Smooth muscle cell (in vitro differentiated cells): ENCODE results near the gene PPP3R2. TPM values are rescaled to one million over a fixed set of nuclear protein-coding genes. Genes with fewer than 3 reads are reported as not detected.

Experiments used
- DNase-seq: peaks from one replicate; lab custom pipeline; 2025; ENCODE audit not compliant: unreplicated experiment; lab: John Stamatoyannopoulos, UW
- H2AFZ ChIP-seq: fragments of 200-600 bp; sonication (generic); 2 replicates; pipeline ENCODE4 v1.6.0; 2016; ENCODE audit warnings: antibody characterized with exemption, low read depth, mild to moderate bottlenecking
- H3F3A ChIP-seq: fragments of 200-600 bp; sonication (generic); 2 replicates; pipeline ENCODE4 v1.6.0; 2017; ENCODE audit warnings: antibody characterized with exemption, low read depth
- H3K27ac ChIP-seq: fragments of 200-600 bp; sonication (generic); 2 replicates; pipeline ENCODE4 v1.5.1; 2016; ENCODE audit warnings: low read depth, mild to moderate bottlenecking
- H3K27me3 ChIP-seq: fragments of 200-600 bp; sonication (generic); 2 replicates; pipeline ENCODE4 v1.6.1; 2016; ENCODE audit warnings: low read depth, mild to moderate bottlenecking
- H3K36me3 ChIP-seq: fragments of 200-600 bp; sonication (generic); 2 replicates; pipeline ENCODE4 v1.5.1; 2016; ENCODE audit warnings: low read depth
- H3K4me1 ChIP-seq: fragments of 200-600 bp; sonication (generic); 2 replicates; pipeline ENCODE4 v1.5.1; 2016; ENCODE audit warnings: low read depth
- H3K4me2 ChIP-seq: fragments of 200-600 bp; sonication (generic); 2 replicates; pipeline ENCODE4 v1.6.0; 2016; ENCODE audit warnings: mild to moderate bottlenecking
- H3K4me3 ChIP-seq: fragments of 200-600 bp; sonication (generic); 2 replicates; pipeline ENCODE4 v1.5.1; 2016; ENCODE audit warnings: mild to moderate bottlenecking
- H3K79me2 ChIP-seq: fragments of 200-600 bp; sonication (generic); 2 replicates; pipeline ENCODE4 v1.6.0; 2016; ENCODE audit warnings: low read depth, mild to moderate bottlenecking
- H3K9ac ChIP-seq: fragments of 200-600 bp; sonication (generic); 2 replicates; pipeline ENCODE4 v1.6.0; 2016; ENCODE audit warnings: low read depth
- H3K9me3 ChIP-seq: fragments of 200-600 bp; sonication (generic); replicated peaks from 2 replicates; pipeline ENCODE4 v1.5.1; 2016; ENCODE audit warnings: low read depth
- H4K20me1 ChIP-seq: fragments of 200-600 bp; sonication (generic); 2 replicates; pipeline ENCODE4 v1.6.0; 2016; ENCODE audit warnings: low read depth
- CTCF ChIP-seq: fragments of 200-600 bp; sonication (generic); IDR thresholded peaks from 2 replicates; pipeline ENCODE4 v1.5.1; 2017; ENCODE audit warnings: borderline replicate concordance, mild to moderate bottlenecking, antibody characterized with exemption; ENCODE audit not compliant: insufficient read depth, poor library complexity, severe bottlenecking
- WGBS: methylation state at CpG from one replicate; pipeline ENCODE4 v1.1.7; 2016; ENCODE audit warnings: low lambda C conversion rate; 5-methylcytosine and 5-hydroxymethylcytosine counted together
- polyA plus RNA-seq: library from polyadenylated mRNA; unstranded; fragments of >200 nt; fragmentation: Nextera tagmentation; extraction: Ambion mirVana; gene quantifications from 2 replicates; pipeline ENCODE4 v1.2.1, GENCODE V29; 2016
- total RNA-seq: library from RNA; depleted of rRNA; stranded (reverse); fragments of >200 nt; gene quantifications from 2 replicates; pipeline ENCODE4 v1.2.3, GENCODE V29; 2014

Gene PPP3R2
- total and polyA plus RNA-seq, 2 experiments from 2014 or later: not detected

- Histone ChIP-seq H3K4me2 (no peak overlapping the region), H3K27me3 (peaks cover 37% of the 10 kb centered on the region), H3K9me3 (no peaks in the 10 kb centered on the region), H3K27ac (no peak overlapping the region), H3K36me3 (no peaks in the 10 kb centered on the region), H4K20me1 (no peaks in the 10 kb centered on the region), H3K9ac (no peak overlapping the region), H3K4me1 (no peaks in the 10 kb centered on the region), H3K4me3 (no peak overlapping the region), H2AFZ (no peak overlapping the region), H3F3A (no peaks in the 10 kb centered on the region), H3K79me2 (no peaks in the 10 kb centered on the region)
- TF ChIP-seq CTCF: no peak
- no peak for DNase-seq
- 72% methylated on average over 2 of the region's 2 CpGs for WGBS
Measured at GRCh38 chr9:101604296-101604695, 9.5 kb upstream of the PPP3R2 start.

- H3F3A ChIP-seq: no peaks in the 10 kb centered on the region
- TF ChIP-seq CTCF: peak; percentile 62
- no peak overlapping the region for H3K9ac ChIP-seq
- H2AFZ ChIP-seq: peak overlapping the region; percentile 65
- H3K4me3 ChIP-seq: no peak overlapping the region
- H3K27me3 ChIP-seq: peaks cover 42% of the 10 kb centered on the region
- no peaks in the 10 kb centered on the region for H3K9me3 ChIP-seq
- no peak for DNase-seq
- 28% methylated on average over 11 of the region's 11 CpGs for WGBS
- H3K4me2 ChIP-seq: no peak overlapping the region
- H3K27ac ChIP-seq: no peak overlapping the region
- H3K4me1 ChIP-seq: no peaks in the 10 kb centered on the region
- no peaks in the 10 kb centered on the region for H3K79me2 ChIP-seq
- no peaks in the 10 kb centered on the region for H3K36me3 ChIP-seq
- H4K20me1 ChIP-seq: no peaks in the 10 kb centered on the region
Measured at GRCh38 chr9:101601904-101602765, 7.4 kb upstream of the PPP3R2 start.

- no peaks in the 10 kb centered on the region for H4K20me1 ChIP-seq
- no peaks in the 10 kb centered on the region for H3F3A ChIP-seq
- no peak overlapping the region for H3K27ac ChIP-seq
- no peaks in the 10 kb centered on the region for H3K36me3 ChIP-seq
- no peaks in the 10 kb centered on the region for H3K4me1 ChIP-seq
- no peak overlapping the region for H3K9ac ChIP-seq
- no peak for DNase-seq
- no peak for TF ChIP-seq CTCF
- WGBS: 65% methylated on average over 2 of the region's 2 CpGs
- H2AFZ ChIP-seq: no peak overlapping the region
- peaks cover 7% of the 10 kb centered on the region for H3K27me3 ChIP-seq
- no peaks in the 10 kb centered on the region for H3K9me3 ChIP-seq
- H3K4me2 ChIP-seq: no peak overlapping the region
- no peaks in the 10 kb centered on the region for H3K79me2 ChIP-seq
- H3K4me3 ChIP-seq: no peak overlapping the region
Measured at GRCh38 chr9:101593345-101593744, 1.4 kb downstream of the PPP3R2 start.

GRCh38 chr9:101592788-101593187 lies 2.0 kb downstream of the PPP3R2 start:
- Histone ChIP-seq H3K79me2 (no peaks in the 10 kb centered on the region), H3K4me2 (no peak overlapping the region), H3K4me1 (no peaks in the 10 kb centered on the region), H3K36me3 (no peaks in the 10 kb centered on the region), H3K27ac (no peak overlapping the region), H4K20me1 (no peaks in the 10 kb centered on the region), H3K9ac (no peak overlapping the region), H3K9me3 (no peaks in the 10 kb centered on the region), H2AFZ (no peak overlapping the region), H3K4me3 (no peak overlapping the region), H3F3A (no peaks in the 10 kb centered on the region), H3K27me3 (peaks cover 7% of the 10 kb centered on the region)
- no peak for TF ChIP-seq CTCF
- DNase-seq: no peak
